GM12878 (cell line): ENCODE measurements around the gene JAG1. TPM values are rescaled to one million over a fixed set of nuclear protein-coding genes. Genes with fewer than 3 reads are reported as not detected.

Experiments used
- ATAC-seq: fragments of 200-7000 bp; cut with Tn5 transposase; 3 replicates; pipeline ENCODE4 v1.9.1; 2020; ENCODE audit warnings: mild to moderate bottlenecking, moderate library complexity
- BruUV-seq: library from RNA; stranded (reverse); fragments of 400-500 nt; replicated peaks from 2 replicates; lab custom pipeline; 2021; lab: Mats Ljungman, UMichigan
- CTCF ChIA-PET: fragments of 300-600 bp; sonication (Branson Sonifier 250); formaldehyde crosslinking; extraction: SDS; loops from one replicate; lab custom pipeline; 2021; ENCODE audit warnings: inconsistent platforms; lab: Yijun Ruan, JAX
- POLR2A ChIA-PET: fragments of 350-600 bp; formaldehyde crosslinking; extraction: SDS; loops from one replicate; lab custom pipeline; 2021; ENCODE audit warnings: inconsistent platforms; lab: Charles Lee
- RAD21 ChIA-PET: fragments of 300-600 bp; sonication (Branson Sonifier 250); formaldehyde crosslinking; loops from one replicate; lab custom pipeline; 2023; ENCODE audit warnings: antibody characterized with exemption; ENCODE audit not compliant: unreplicated experiment; lab: Charles Lee
- SMC1A ChIA-PET: fragments of 300-600 bp; sonication (Branson Sonifier 250); formaldehyde crosslinking; loops from one replicate; lab custom pipeline; 2023; ENCODE audit not compliant: unreplicated experiment, uncharacterized antibody; lab: Charles Lee
- DNase-seq: peaks from one replicate; pipeline ENCODE4 v3.0.0-alpha.2; 2011; ENCODE audit warnings: low read depth, low spot score
- FAIRE-seq: peaks from 3 replicates; lab custom pipeline; 2011; peaks lifted over from hg19 to GRCh38; lab: Jason Lieb, UNC
- H2AFZ ChIP-seq: 2 replicates; pipeline ENCODE4 v1.6.0; 2011; ENCODE audit warnings: low read depth, low read length, control low read depth; ENCODE audit not compliant: control insufficient read depth
- H3K27ac ChIP-seq: 2 replicates; pipeline ENCODE4 v1.5.1; 2011; ENCODE audit warnings: control low read depth; ENCODE audit not compliant: control insufficient read depth, insufficient read depth
- H3K27me3 ChIP-seq, 2 experiments: replicated peaks in 1 of 2; 2 replicates each; pipeline versions ENCODE4 v1.6.0 to v1.6.1; 2011; ENCODE audit warnings: low read length in 1 of 2; ENCODE audit not compliant: control insufficient read depth in 2 of 2, insufficient read depth in 2 of 2
- H3K36me3 ChIP-seq, 2 experiments: 2 replicates each; pipeline ENCODE4 v1.5.1; 2011; ENCODE audit warnings: low read length in 1 of 2; ENCODE audit not compliant: control insufficient read depth in 2 of 2, insufficient read depth in 2 of 2
- H3K4me1 ChIP-seq: 2 replicates; pipeline ENCODE4 v1.6.1; 2011; ENCODE audit warnings: mild to moderate bottlenecking, low read length, moderate library complexity, mixed read lengths; ENCODE audit not compliant: control insufficient read depth, insufficient read depth
- H3K4me2 ChIP-seq: 2 replicates; pipeline ENCODE4 v1.6.0; 2011; ENCODE audit warnings: control low read depth; ENCODE audit not compliant: control insufficient read depth, insufficient read depth
- H3K4me3 ChIP-seq: fragments of 200-600 bp; sonication (generic); 2 replicates; pipeline ENCODE4 v1.5.1; 2016
- H3K79me2 ChIP-seq: 2 replicates; pipeline ENCODE4 v1.6.0; 2011; ENCODE audit warnings: low read length; ENCODE audit not compliant: control insufficient read depth, insufficient read depth
- H3K9ac ChIP-seq: 2 replicates; pipeline ENCODE4 v1.8.0; 2011; ENCODE audit warnings: low read length, control low read depth, mixed read lengths; ENCODE audit not compliant: control insufficient read depth, insufficient read depth
- H3K9me3 ChIP-seq: replicated peaks from 3 replicates; pipeline ENCODE4 v1.5.1; 2011; ENCODE audit warnings: mild to moderate bottlenecking, low read length; ENCODE audit not compliant: control insufficient read depth, insufficient read depth
- H4K20me1 ChIP-seq: 2 replicates; pipeline ENCODE4 v1.6.0; 2011; ENCODE audit not compliant: control insufficient read depth, insufficient read depth
- ATF2 ChIP-seq: IDR thresholded peaks from 2 replicates; pipeline ENCODE4 v1.6.1; 2012; ENCODE audit warnings: low read length, inconsistent platforms
- CBX3 ChIP-seq: fragments of 200-600 bp; sonication (generic); IDR thresholded peaks from 2 replicates; pipeline ENCODE4 v1.6.1; 2016; ENCODE audit warnings: low read depth, borderline replicate concordance
- CBX5 ChIP-seq: sonication (generic); IDR thresholded peaks from 2 replicates; pipeline ENCODE4 v1.6.1; 2016; ENCODE audit warnings: low read depth, moderate library complexity, mild to moderate bottlenecking, inconsistent platforms
- CREM ChIP-seq: IDR thresholded peaks from 2 replicates; pipeline ENCODE4 v1.6.1; 2014; ENCODE audit warnings: antibody characterized with exemption, low read depth
- FOS ChIP-seq: IDR thresholded peaks from 3 replicates; pipeline ENCODE4 v1.6.1; 2011; ENCODE audit warnings: borderline replicate concordance; ENCODE audit not compliant: insufficient read length; ENCODE audit errors: extremely low read depth
- HDAC6 ChIP-seq: fragments of 200-600 bp; sonication (generic); IDR thresholded peaks from one replicate; pipeline ENCODE4 v1.8.0; 2017; ENCODE audit warnings: antibody characterized with exemption; ENCODE audit not compliant: unreplicated experiment
- POLR2AphosphoS2 ChIP-seq: IDR thresholded peaks from 2 replicates; pipeline ENCODE4 v1.6.1; 2011; ENCODE audit warnings: low read depth, mild to moderate bottlenecking, low read length, improper control_type of control experiment, moderate library complexity
- RB1 ChIP-seq: fragments of 450-650 bp; formaldehyde crosslinking; IDR thresholded peaks from 2 replicates; pipeline ENCODE4 v1.6.1; 2017; ENCODE audit warnings: mild to moderate bottlenecking, borderline replicate concordance
- SREBF2 ChIP-seq: IDR thresholded peaks from 2 replicates; pipeline ENCODE4 v1.6.1; 2012; ENCODE audit warnings: mild to moderate bottlenecking, low read length
- WGBS: methylation state at CpG from one replicate; pipeline ENCODE4 v1.1.6; 2016; ENCODE audit warnings: low lambda C conversion rate; ENCODE audit not compliant: insufficient replicate concordance, insufficient coverage; ENCODE audit errors: missing lambda C conversion rate; 5-methylcytosine and 5-hydroxymethylcytosine counted together
- in situ Hi-C: fragments of 300-500 bp; cut with MboI; formaldehyde crosslinking; loops from 9 replicates; pipeline ENCODE4 v1.14.3; 2018; ENCODE audit warnings: mixed read lengths
- intact Hi-C: fragments of 100-400 bp; cut with micrococcal nuclease; formaldehyde crosslinking; loops from one replicate; pipeline ENCODE4 v1.14.2; 2022; ENCODE audit not compliant: unreplicated experiment
- polyA plus RNA-seq, 11 experiments: library from polyadenylated mRNA; depleted of rRNA in 4 of 11; unstranded in 6 of 11; stranded (reverse) in 5 of 11; fragments of >200 nt; fragmentation: Nextera tagmentation in 4 of 11; fragmentation: Illumina TruSeq in 1 of 11; extraction: Ambion mirVana in 4 of 11; extraction: Trizol in 1 of 11; gene quantifications; 1 replicate in 1 of 11; 2 replicates in 10 of 11; pipeline versions ENCODE4 v1.2.1 to v1.2.3, GENCODE V29; 2011 to 2016; ENCODE audit warnings: inconsistent platforms in 2 of 11, missing spikeins in 2 of 11, low read depth in 1 of 11
- total RNA-seq, 4 experiments: library from RNA; depleted of rRNA in 3 of 4; stranded (reverse); fragments of >200 nt in 3 of 4; fragmentation: Illumina TruSeq in 1 of 4; extraction: Trizol in 1 of 4; gene quantifications; 2 replicates each; pipeline versions ENCODE4 v1.2.1 to v1.2.3, GENCODE V29; 2013 to 2021
- TF ChIP-seq, protein P1 (sequence below): fragments of 450-650 bp; IDR thresholded peaks from 2 replicates; pipeline ENCODE4 v1.6.1; 2017; ENCODE audit warnings: borderline replicate concordance
- TF ChIP-seq, protein P2 (sequence below): fragments of 450-650 bp; IDR thresholded peaks from 2 replicates; pipeline ENCODE4 v1.6.1; 2014; ENCODE audit warnings: mild to moderate bottlenecking

Gene JAG1
- total and polyA plus RNA-seq, 10 of the 15 experiments (the other 5 are each of a cell fraction or from before 2014, with no cell fraction given) = 0.66 to 6.9 (median 1.8) TPM

- POLR2A ChIA-PET = no interaction called here
- CTCF ChIA-PET = no interaction called here
- Histone ChIP-seq H3K4me2 (no peak overlapping the region), H3K4me1 (no peaks in the 10 kb centered on the region), H3K36me3 (peaks cover 0 to 3% of the 10 kb centered on the region in 2 experiments; a peak in 2 of 4 replicates), H3K9me3 (no peaks in the 10 kb centered on the region), H3K27me3 (no peaks in the 10 kb centered on the region), H3K27ac (no peak overlapping the region), H2AFZ (no peak overlapping the region), H3K9ac (no peak overlapping the region), H3K79me2 (no peaks in the 10 kb centered on the region), H3K4me3 (no peak overlapping the region), H4K20me1 (no peaks in the 10 kb centered on the region)
- 43% methylated on average over 5 of the region's 5 CpGs for WGBS
- intact Hi-C loops = no loop called here
- TF ChIP-seq ATF2 (no peak), SREBF2 (no peak), CBX5 (no peak), HDAC6 (no peak), RB1 (no peak), CREM (no peak), FOS (no peak), POLR2AphosphoS2 (no peak), CBX3 (no peak)
- TF ChIP-seq, protein P1, sequence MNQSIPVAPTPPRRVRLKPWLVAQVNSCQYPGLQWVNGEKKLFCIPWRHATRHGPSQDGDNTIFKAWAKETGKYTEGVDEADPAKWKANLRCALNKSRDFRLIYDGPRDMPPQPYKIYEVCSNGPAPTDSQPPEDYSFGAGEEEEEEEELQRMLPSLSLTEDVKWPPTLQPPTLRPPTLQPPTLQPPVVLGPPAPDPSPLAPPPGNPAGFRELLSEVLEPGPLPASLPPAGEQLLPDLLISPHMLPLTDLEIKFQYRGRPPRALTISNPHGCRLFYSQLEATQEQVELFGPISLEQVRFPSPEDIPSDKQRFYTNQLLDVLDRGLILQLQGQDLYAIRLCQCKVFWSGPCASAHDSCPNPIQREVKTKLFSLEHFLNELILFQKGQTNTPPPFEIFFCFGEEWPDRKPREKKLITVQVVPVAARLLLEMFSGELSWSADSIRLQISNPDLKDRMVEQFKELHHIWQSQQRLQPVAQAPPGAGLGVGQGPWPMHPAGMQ = no peak
- TF ChIP-seq, protein P2, sequence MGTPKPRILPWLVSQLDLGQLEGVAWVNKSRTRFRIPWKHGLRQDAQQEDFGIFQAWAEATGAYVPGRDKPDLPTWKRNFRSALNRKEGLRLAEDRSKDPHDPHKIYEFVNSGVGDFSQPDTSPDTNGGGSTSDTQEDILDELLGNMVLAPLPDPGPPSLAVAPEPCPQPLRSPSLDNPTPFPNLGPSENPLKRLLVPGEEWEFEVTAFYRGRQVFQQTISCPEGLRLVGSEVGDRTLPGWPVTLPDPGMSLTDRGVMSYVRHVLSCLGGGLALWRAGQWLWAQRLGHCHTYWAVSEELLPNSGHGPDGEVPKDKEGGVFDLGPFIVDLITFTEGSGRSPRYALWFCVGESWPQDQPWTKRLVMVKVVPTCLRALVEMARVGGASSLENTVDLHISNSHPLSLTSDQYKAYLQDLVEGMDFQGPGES = no peak
- SMC1A ChIA-PET = interaction anchor here (0.8 kb wide), 1 partner anchor 53 kb away, joined by 3 read pairs; no protein-coding TSS in a partner anchor
- ATAC-seq = no peak
- FAIRE-seq = no peak
- in situ Hi-C loops = no loop called here
- no TSS peak for BruUV-seq
- RAD21 ChIA-PET = no interaction called here
- no peak for DNase-seq
Observed at GRCh38 chr20:10633718-10634117, 40.1 kb downstream of the JAG1 start.
